ENCODE data around the gene GADD45A.

GADD45A gene

GRCh38 chr1:67687649-67688048 lies 2.6 kb downstream of the GADD45A start:
- TF ChIP-seq CTCF (IDR thresholded peaks at IDR 0.05; ENCODE audit: insufficient read depth, low read length, poor library complexity, severe bottlenecking) (no peak), EZH2phosphoT487 (conservative IDR thresholded peaks at IDR 0.05; ENCODE audit: low read length) (no peak)
- H3K36me3 ChIP-seq (ENCODE audit: low read length): no peaks in the 10 kb centered on the region; the same call in 1 of the 2 replicates
- no peak overlapping the region for H3K4me3 ChIP-seq (ENCODE audit: insufficient read depth, low read length, poor library complexity, severe bottlenecking)
- H3K9me2 ChIP-seq (replicated peaks; ENCODE audit: insufficient read depth, low read length): no peaks in the 10 kb centered on the region
- no peaks in the 10 kb centered on the region for H3K9me3 ChIP-seq (ENCODE audit: insufficient read depth, low read length)
- no peak overlapping the region for H2AFZ ChIP-seq (ENCODE audit: low read depth, low read length, severe bottlenecking)
- H3F3A ChIP-seq (ENCODE audit: insufficient read depth): peaks cover 12% of the 10 kb centered on the region; the same call in 1 of the 2 replicates
- no peak overlapping the region for H3K27ac ChIP-seq (ENCODE audit: low read depth, low read length)
- H3K27me3 ChIP-seq (ENCODE audit: low read length): no peaks in the 10 kb centered on the region
- no peak overlapping the region for H3K4me2 ChIP-seq (ENCODE audit: low read depth, low read length, poor library complexity, severe bottlenecking)
- H3K79me2 ChIP-seq (ENCODE audit: insufficient read depth, low read length): no peaks in the 10 kb centered on the region
- no peaks in the 10 kb centered on the region for H4K20me1 ChIP-seq (ENCODE audit: low read depth, low read length)
- H3K9ac ChIP-seq (ENCODE audit: low read length): no peak overlapping the region

GRCh38 chr1:67688526-67689219 lies 3.7 kb downstream of the GADD45A start:
- no peaks in the 10 kb centered on the region for H3K9me3 ChIP-seq (ENCODE audit: insufficient read depth, low read length)
- H3K9me2 ChIP-seq (replicated peaks; ENCODE audit: insufficient read depth, low read length): no peaks in the 10 kb centered on the region
- no peak overlapping the region for H3K4me2 ChIP-seq (ENCODE audit: low read depth, low read length, poor library complexity, severe bottlenecking)
- TF ChIP-seq CTCF (IDR thresholded peaks at IDR 0.05; ENCODE audit: insufficient read depth, low read length, poor library complexity, severe bottlenecking) (no peak), EZH2phosphoT487 (conservative IDR thresholded peaks at IDR 0.05; ENCODE audit: low read length) (no peak)
- no peak overlapping the region for H3K27ac ChIP-seq (ENCODE audit: low read depth, low read length)
- no peaks in the 10 kb centered on the region for H3K27me3 ChIP-seq (ENCODE audit: low read length)
- peaks cover 10% of the 10 kb centered on the region; the same call in 1 of the 2 replicates for H3F3A ChIP-seq (ENCODE audit: insufficient read depth)
- H3K36me3 ChIP-seq (ENCODE audit: low read length): no peaks in the 10 kb centered on the region; the same call in 1 of the 2 replicates
- no peak overlapping the region for H2AFZ ChIP-seq (ENCODE audit: low read depth, low read length, severe bottlenecking)
- no peak overlapping the region for H3K9ac ChIP-seq (ENCODE audit: low read length)
- no peaks in the 10 kb centered on the region for H3K79me2 ChIP-seq (ENCODE audit: insufficient read depth, low read length)
- no peaks in the 10 kb centered on the region for H4K20me1 ChIP-seq (ENCODE audit: low read depth, low read length)
- H3K4me3 ChIP-seq (ENCODE audit: insufficient read depth, low read length, poor library complexity, severe bottlenecking): no peak overlapping the region

- Histone ChIP-seq H3K27ac (ENCODE audit: low read depth, low read length) (no peak overlapping the region), H3K4me2 (ENCODE audit: low read depth, low read length, poor library complexity, severe bottlenecking) (no peak overlapping the region)
These were observed 4.4 kb downstream of the GADD45A start for GRCh38 chr1:67689267-67690017.

More at GRCh38 chr1:67689267-67690017, 4.4 kb downstream of the GADD45A start:
- peaks cover 2% of the 10 kb centered on the region; the same call in 1 of the 2 replicates for H3F3A ChIP-seq (ENCODE audit: insufficient read depth)
- H4K20me1 ChIP-seq (ENCODE audit: low read depth, low read length): no peaks in the 10 kb centered on the region
- H3K36me3 ChIP-seq (ENCODE audit: low read length): no peaks in the 10 kb centered on the region; the same call in 1 of the 2 replicates
- no peaks in the 10 kb centered on the region for H3K9me2 ChIP-seq (replicated peaks; ENCODE audit: insufficient read depth, low read length)
- H3K79me2 ChIP-seq (ENCODE audit: insufficient read depth, low read length): no peaks in the 10 kb centered on the region
- TF ChIP-seq EZH2phosphoT487 (conservative IDR thresholded peaks at IDR 0.05; ENCODE audit: low read length): no peak
- no peak for TF ChIP-seq CTCF (IDR thresholded peaks at IDR 0.05; ENCODE audit: insufficient read depth, low read length, poor library complexity, severe bottlenecking)
- no peak overlapping the region for H3K4me3 ChIP-seq (ENCODE audit: insufficient read depth, low read length, poor library complexity, severe bottlenecking)
- H2AFZ ChIP-seq (ENCODE audit: low read depth, low read length, severe bottlenecking): no peak overlapping the region
- no peaks in the 10 kb centered on the region for H3K9me3 ChIP-seq (ENCODE audit: insufficient read depth, low read length)
- H3K27me3 ChIP-seq (ENCODE audit: low read length): no peaks in the 10 kb centered on the region
- no peak overlapping the region for H3K9ac ChIP-seq (ENCODE audit: low read length)

All from SU-DHL-6 (cell line).